ENCODE data around the gene APOBEC3F.
"Not testable (repeated sequence)": the region's sequence is repeated elsewhere in the genome, so short reads cannot be mapped to it uniquely, and the experiment has no call there.

APOBEC3F gene

DNA sequence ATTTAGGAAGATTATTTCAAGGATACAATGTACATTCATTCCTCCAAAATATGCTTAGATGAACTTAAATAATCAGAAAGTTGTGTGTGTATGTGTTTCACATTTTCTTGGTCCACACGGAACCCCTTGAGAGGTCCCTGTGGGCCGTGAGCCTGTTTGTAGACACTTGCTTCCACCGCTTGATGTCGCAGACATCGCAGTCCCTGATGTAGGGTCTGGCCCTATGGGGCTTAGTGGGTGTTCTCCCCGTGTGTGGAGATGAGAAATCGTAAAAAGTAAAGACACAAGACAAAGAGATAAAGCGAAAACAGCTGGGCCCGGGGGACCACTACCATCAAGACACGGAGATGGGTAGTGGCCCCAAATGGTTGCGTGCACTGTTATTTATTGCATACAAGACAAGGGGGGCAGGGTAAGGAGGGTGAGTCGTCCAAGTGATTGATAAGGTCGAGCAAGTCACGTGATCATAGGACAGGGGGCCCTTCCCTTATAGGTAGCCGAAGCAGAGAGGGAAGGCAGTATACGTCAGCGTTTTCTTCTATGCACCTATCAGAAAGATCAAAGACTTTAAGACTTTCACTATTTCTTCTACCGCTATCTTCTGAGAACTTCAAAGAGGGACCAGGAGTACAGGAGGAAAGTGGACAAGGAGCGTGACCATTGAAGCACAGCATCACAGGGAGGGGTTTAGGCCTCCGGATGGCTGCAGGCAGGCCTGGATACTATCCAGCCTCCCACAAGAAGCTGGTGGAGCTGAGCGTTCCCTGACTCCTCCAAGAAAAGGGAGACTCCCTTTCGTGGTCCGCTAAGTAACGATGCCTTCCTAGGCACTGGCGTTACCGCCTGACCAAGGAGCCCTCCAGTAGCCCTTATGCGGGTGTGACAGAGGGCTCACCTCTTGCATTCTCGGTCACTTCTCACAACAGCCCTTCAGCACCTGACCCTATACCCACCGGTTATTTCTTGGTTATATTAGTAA lies 27.8 kb upstream of the APOBEC3F start:
- DNase-seq (ENCODE audit: low read depth in 2 of 2), result no peak
- H3K4me3 ChIP-seq (replicated peaks in 1 of 2; ENCODE audit: low read depth in 2 of 2, low read length in 2 of 2), result no peak overlapping the region
- TF ChIP-seq, protein P1, sequence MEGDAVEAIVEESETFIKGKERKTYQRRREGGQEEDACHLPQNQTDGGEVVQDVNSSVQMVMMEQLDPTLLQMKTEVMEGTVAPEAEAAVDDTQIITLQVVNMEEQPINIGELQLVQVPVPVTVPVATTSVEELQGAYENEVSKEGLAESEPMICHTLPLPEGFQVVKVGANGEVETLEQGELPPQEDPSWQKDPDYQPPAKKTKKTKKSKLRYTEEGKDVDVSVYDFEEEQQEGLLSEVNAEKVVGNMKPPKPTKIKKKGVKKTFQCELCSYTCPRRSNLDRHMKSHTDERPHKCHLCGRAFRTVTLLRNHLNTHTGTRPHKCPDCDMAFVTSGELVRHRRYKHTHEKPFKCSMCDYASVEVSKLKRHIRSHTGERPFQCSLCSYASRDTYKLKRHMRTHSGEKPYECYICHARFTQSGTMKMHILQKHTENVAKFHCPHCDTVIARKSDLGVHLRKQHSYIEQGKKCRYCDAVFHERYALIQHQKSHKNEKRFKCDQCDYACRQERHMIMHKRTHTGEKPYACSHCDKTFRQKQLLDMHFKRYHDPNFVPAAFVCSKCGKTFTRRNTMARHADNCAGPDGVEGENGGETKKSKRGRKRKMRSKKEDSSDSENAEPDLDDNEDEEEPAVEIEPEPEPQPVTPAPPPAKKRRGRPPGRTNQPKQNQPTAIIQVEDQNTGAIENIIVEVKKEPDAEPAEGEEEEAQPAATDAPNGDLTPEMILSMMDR (IDR thresholded peaks at IDR 0.05; ENCODE audit: low read depth, low read length), result no peak

DNA sequence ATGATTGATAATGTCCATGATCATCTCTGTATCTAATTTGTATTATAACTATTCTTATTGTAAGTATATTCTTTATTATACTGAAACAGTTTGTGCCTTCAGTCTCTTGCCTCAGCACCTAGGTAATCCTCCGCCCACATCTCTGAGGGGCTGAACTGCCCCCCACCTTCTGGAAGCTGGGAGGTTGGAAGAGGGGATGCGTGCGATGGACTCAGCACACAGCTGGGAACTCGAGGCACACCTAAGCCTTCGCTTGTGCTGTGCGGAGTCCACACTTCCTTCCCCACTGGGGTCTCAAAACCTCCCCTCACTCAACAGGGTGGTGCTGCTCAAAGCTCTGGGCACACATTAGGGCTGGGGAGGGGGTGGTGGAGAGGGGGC lies 27.1 kb upstream of the APOBEC3F start:
- DNase-seq (ENCODE audit: low read depth in 2 of 2), result not testable (repeated sequence)
- H3K4me3 ChIP-seq (replicated peaks in 1 of 2; ENCODE audit: low read depth in 2 of 2, low read length in 2 of 2), result peak overlapping the region; percentile 48 to 69

DNA sequence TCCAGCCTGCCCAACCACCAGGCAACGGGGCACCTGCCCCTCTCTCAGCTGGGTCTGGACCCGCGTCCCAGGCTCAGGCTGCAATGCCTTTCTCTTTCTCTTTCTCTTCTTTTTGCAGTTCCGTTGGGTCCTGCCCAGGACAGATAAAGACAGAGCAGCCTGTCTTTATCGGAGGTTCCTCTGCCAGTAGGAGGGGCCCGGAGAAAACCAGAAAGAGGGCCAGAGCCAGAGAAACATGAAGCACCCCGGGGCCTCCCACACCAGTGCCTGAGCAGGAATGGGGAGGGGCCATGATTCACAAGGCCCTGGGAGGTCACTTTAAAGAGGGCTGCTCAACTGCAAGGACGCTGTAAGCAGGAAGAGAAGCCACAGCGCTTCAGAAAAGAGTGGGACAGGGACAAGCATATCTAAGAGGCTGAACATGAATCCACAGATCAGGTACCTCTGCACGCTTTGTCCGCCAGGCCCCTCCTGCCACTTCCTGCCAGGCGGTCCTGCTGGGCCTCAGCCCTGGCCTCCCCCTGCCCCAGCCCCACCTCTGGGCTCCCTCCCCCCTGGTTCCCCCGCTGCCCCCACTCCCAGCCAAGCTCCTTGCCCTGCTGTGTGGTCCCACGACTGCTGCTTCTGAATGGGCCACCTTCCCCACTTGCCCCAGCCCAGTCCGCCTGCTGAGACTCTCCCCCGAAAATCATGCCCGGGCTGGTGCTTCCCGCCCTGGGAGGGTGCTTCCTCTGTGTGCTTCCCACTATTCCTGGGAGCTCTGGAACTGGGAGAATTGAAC lies 26.5 kb upstream of the APOBEC3F start, which contains the start of gene APOBEC3C:
Gene APOBEC3C, plus strand, starts transcription at position 316 of the 781 bp plus-strand sequence. Its CDS starts 106 bp downstream, at position 422.
- DNase-seq (ENCODE audit: low read depth in 2 of 2), result peak; percentile 86 to 92
- H3K4me3 ChIP-seq (replicated peaks in 1 of 2; ENCODE audit: low read depth in 2 of 2, low read length in 2 of 2), result peak within 1 kb of the TSS; percentile 48 to 69
- TF ChIP-seq, protein P1 (IDR thresholded peaks at IDR 0.05; ENCODE audit: low read depth, low read length), result no peak

DNA sequence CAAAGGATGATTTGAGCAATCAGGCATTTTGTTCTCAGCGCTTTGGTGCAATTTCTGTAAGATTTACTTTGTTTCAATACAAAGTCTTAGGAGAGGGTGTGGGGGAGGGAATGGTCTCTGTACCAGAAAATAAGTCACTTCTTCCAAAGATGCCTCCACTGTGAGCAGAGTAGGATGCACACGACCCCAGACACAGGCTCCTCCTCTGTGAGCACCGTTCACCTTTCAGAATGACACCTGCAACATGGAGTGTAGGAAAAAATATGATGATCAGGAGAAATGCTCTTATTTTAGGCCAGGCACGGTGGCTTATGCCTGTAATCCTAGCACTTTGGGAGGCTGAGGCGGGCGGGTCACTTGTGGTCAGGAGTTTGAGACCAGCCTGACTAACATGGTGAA lies 25.9 kb upstream of the APOBEC3F start:
- H3K4me3 ChIP-seq (replicated peaks in 1 of 2; ENCODE audit: low read depth in 2 of 2, low read length in 2 of 2), result peak overlapping the region; percentile 48 to 69
- peak in 1 of 2 donors; percentile 25 for DNase-seq (ENCODE audit: low read depth in 2 of 2)

DNA sequence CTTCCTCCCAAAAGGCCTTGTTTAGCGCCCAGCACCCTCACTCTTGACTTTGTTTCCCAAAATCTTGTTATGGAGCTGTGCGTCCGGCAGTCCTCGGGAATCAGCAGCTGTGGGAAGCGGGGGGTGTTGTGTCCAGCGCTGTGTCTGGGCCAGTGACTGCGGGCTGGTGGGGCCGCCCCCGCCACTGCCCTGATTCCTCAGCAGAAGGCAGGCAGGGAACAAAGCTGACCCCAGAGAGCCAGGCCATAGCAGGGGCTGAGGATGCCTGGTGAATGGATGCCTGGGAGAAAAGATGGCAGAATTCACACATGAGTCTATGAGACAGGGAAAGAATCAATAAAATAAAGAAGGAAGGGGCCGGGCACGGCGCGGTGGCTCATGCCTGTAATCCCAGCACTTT lies 24.1 kb upstream of the APOBEC3F start:
- no peak overlapping the region for H3K4me3 ChIP-seq (replicated peaks in 1 of 2; ENCODE audit: low read depth in 2 of 2, low read length in 2 of 2)
- TF ChIP-seq, protein P1 (IDR thresholded peaks at IDR 0.05; ENCODE audit: low read depth, low read length), result no peak
- DNase-seq (ENCODE audit: low read depth in 2 of 2), result no peak

DNA sequence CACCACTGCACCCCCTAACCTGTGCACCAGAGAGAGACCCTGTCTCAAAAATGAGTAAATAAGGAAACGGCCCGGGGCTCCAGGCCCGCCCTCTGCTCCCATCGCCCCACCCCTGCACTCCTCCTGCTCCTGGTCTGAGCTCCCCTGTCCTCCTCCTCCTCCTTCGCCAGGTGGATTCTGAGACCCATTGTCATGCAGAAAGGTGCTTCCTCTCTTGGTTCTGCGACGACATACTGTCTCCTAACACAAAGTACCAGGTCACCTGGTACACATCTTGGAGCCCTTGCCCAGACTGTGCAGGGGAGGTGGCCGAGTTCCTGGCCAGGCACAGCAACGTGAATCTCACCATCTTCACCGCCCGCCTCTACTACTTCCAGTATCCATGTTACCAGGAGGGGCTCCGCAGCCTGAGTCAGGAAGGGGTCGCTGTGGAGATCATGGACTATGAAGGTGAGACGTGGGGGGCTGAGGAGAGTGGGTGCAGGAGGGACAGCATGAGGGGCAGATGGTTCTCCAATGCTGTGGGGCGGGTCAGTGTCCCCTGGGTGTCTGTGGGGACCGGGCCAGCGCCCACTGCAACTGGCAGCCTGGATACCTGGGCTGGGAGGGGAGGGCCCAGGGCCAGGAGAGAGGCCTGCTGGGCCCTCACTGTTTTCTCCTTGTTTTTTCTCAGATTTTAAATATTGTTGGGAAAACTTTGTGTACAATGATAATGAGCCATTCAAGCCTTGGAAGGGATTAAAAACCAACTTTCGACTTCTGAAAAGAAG lies 22.9 kb upstream of the APOBEC3F start:
- H3K4me3 ChIP-seq (replicated peaks in 1 of 2; ENCODE audit: low read depth in 2 of 2, low read length in 2 of 2), result no peak overlapping the region
- TF ChIP-seq, protein P1 (IDR thresholded peaks at IDR 0.05; ENCODE audit: low read depth, low read length), result no peak
- no peak for DNase-seq (ENCODE audit: low read depth in 2 of 2)

DNA sequence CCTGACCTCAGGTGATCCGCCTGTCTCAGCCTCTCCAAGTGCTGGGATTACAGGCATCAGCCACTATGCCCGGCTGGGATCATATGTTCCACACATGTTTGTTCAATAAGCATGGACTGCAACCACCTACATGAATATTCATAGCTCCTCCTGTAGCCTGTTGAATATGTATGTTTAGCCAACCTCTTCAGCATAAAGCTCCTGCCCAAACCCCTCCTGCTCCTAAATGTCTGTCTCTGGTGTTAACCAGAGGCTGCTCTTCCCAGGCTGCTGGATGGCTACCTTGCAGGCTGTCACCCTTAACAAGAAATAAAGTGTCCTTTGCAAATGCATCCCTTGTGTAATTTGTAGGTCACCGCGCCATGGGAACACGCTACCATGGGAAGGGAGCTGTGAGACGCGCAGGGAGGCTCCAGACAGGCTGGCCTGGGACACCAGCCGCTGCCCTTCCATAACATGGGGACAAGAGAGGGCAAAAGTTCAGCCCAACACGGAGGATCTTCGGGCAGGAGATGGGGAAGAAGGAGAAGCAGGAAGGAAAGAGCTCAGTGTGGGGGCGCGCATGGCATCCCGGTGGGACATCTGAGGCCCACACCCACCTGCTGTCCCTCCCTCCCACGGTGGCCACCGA lies 20.5 kb upstream of the APOBEC3F start:
- DNase-seq (ENCODE audit: low read depth in 2 of 2), result peak in 1 of 2 donors; percentile 16
- peak overlapping the region in 1 of 2 donors; percentile 13 for H3K4me3 ChIP-seq (replicated peaks in 1 of 2; ENCODE audit: low read depth in 2 of 2, low read length in 2 of 2)
